Prostate gland (tissue), 2 donors: ENCODE measurements around the gene NGLY1.

Experiments used
- CTCF ChIP-seq, 4 experiments: fragments of 200-600 bp in 2 of 4; fragments of 450-650 bp in 2 of 4; sonication (generic) in 2 of 4; IDR thresholded peaks; 1 replicate in 3 of 4; 2 replicates in 1 of 4; pipeline ENCODE4 v1.5.1; 2016 to 2019; ENCODE audit warnings: antibody characterized with exemption in 4 of 4, mild to moderate bottlenecking in 2 of 4, moderate library complexity in 2 of 4
- POLR2AphosphoS5 ChIP-seq: sonication (generic); formaldehyde crosslinking; IDR thresholded peaks from one replicate; pipeline ENCODE4 v1.6.1; 2017; ENCODE audit warnings: antibody characterized with exemption

- TF ChIP-seq CTCF (IDR thresholded peaks at IDR 0.05), result no peak
- no peak for TF ChIP-seq POLR2AphosphoS5
Observed at GRCh38 chr3:25673738-25674298, 109.4 kb downstream of the NGLY1 start.
